GM12878 (cell line): ENCODE data around the gene TIPARP. TPM values are rescaled to one million over a fixed set of nuclear protein-coding genes. Genes with fewer than 3 reads are reported as not detected.

Experiments used
- ATAC-seq: fragments of 200-7000 bp; cut with Tn5 transposase; 3 replicates; pipeline ENCODE4 v1.9.1; 2020; ENCODE audit warnings: mild to moderate bottlenecking, moderate library complexity
- BruUV-seq: library from RNA; stranded (reverse); fragments of 400-500 nt; replicated peaks from 2 replicates; lab custom pipeline; 2021; lab: Mats Ljungman, UMichigan
- CTCF ChIA-PET: fragments of 300-600 bp; sonication (Branson Sonifier 250); formaldehyde crosslinking; extraction: SDS; loops from one replicate; lab custom pipeline; 2021; ENCODE audit warnings: inconsistent platforms; lab: Yijun Ruan, JAX
- POLR2A ChIA-PET: fragments of 350-600 bp; formaldehyde crosslinking; extraction: SDS; loops from one replicate; lab custom pipeline; 2021; ENCODE audit warnings: inconsistent platforms; lab: Charles Lee
- RAD21 ChIA-PET: fragments of 300-600 bp; sonication (Branson Sonifier 250); formaldehyde crosslinking; loops from one replicate; lab custom pipeline; 2023; ENCODE audit warnings: antibody characterized with exemption; ENCODE audit not compliant: unreplicated experiment; lab: Charles Lee
- SMC1A ChIA-PET: fragments of 300-600 bp; sonication (Branson Sonifier 250); formaldehyde crosslinking; loops from one replicate; lab custom pipeline; 2023; ENCODE audit not compliant: unreplicated experiment, uncharacterized antibody; lab: Charles Lee
- DNase-seq: peaks from one replicate; pipeline ENCODE4 v3.0.0-alpha.2; 2011; ENCODE audit warnings: low read depth, low spot score
- FAIRE-seq: peaks from 3 replicates; lab custom pipeline; 2011; peaks lifted over from hg19 to GRCh38; lab: Jason Lieb, UNC
- H2AFZ ChIP-seq: 2 replicates; pipeline ENCODE4 v1.6.0; 2011; ENCODE audit warnings: low read depth, low read length, control low read depth; ENCODE audit not compliant: control insufficient read depth
- H3K27ac ChIP-seq: 2 replicates; pipeline ENCODE4 v1.5.1; 2011; ENCODE audit warnings: control low read depth; ENCODE audit not compliant: control insufficient read depth, insufficient read depth
- H3K27me3 ChIP-seq, 2 experiments: replicated peaks in 1 of 2; 2 replicates each; pipeline versions ENCODE4 v1.6.0 to v1.6.1; 2011; ENCODE audit warnings: low read length in 1 of 2; ENCODE audit not compliant: control insufficient read depth in 2 of 2, insufficient read depth in 2 of 2
- H3K36me3 ChIP-seq, 2 experiments: 2 replicates each; pipeline ENCODE4 v1.5.1; 2011; ENCODE audit warnings: low read length in 1 of 2; ENCODE audit not compliant: control insufficient read depth in 2 of 2, insufficient read depth in 2 of 2
- H3K4me1 ChIP-seq: 2 replicates; pipeline ENCODE4 v1.6.1; 2011; ENCODE audit warnings: mild to moderate bottlenecking, low read length, moderate library complexity, mixed read lengths; ENCODE audit not compliant: control insufficient read depth, insufficient read depth
- H3K4me2 ChIP-seq: 2 replicates; pipeline ENCODE4 v1.6.0; 2011; ENCODE audit warnings: control low read depth; ENCODE audit not compliant: control insufficient read depth, insufficient read depth
- H3K4me3 ChIP-seq: fragments of 200-600 bp; sonication (generic); 2 replicates; pipeline ENCODE4 v1.5.1; 2016
- H3K79me2 ChIP-seq: 2 replicates; pipeline ENCODE4 v1.6.0; 2011; ENCODE audit warnings: low read length; ENCODE audit not compliant: control insufficient read depth, insufficient read depth
- H3K9ac ChIP-seq: 2 replicates; pipeline ENCODE4 v1.8.0; 2011; ENCODE audit warnings: low read length, control low read depth, mixed read lengths; ENCODE audit not compliant: control insufficient read depth, insufficient read depth
- H3K9me3 ChIP-seq: replicated peaks from 3 replicates; pipeline ENCODE4 v1.5.1; 2011; ENCODE audit warnings: mild to moderate bottlenecking, low read length; ENCODE audit not compliant: control insufficient read depth, insufficient read depth
- H4K20me1 ChIP-seq: 2 replicates; pipeline ENCODE4 v1.6.0; 2011; ENCODE audit not compliant: control insufficient read depth, insufficient read depth
- BCL3 ChIP-seq: IDR thresholded peaks from 2 replicates; pipeline ENCODE4 v1.6.1; 2011; ENCODE audit warnings: borderline replicate concordance, low read depth, mild to moderate bottlenecking, moderate library complexity, low read length; ENCODE audit not compliant: insufficient read depth, poor library complexity, severe bottlenecking
- EED ChIP-seq: sonication (generic); IDR thresholded peaks from 2 replicates; pipeline ENCODE4 v1.6.1; 2016; ENCODE audit warnings: antibody characterized with exemption, low read depth
- EGR1 ChIP-seq, 2 experiments: IDR thresholded peaks; 1 replicate in 1 of 2; 2 replicates in 1 of 2; pipeline ENCODE4 v1.6.1; 2011 to 2012; ENCODE audit warnings: low read depth in 2 of 2, low read length in 2 of 2, borderline replicate concordance in 1 of 2, mild to moderate bottlenecking in 1 of 2, moderate library complexity in 1 of 2
- JUND ChIP-seq: IDR thresholded peaks from 2 replicates; pipeline ENCODE4 v1.6.1; 2012; ENCODE audit warnings: low read depth, mild to moderate bottlenecking, low read length, improper control_type of control experiment, moderate library complexity
- LARP7 ChIP-seq: fragments of 450-650 bp; IDR thresholded peaks from 2 replicates; pipeline ENCODE4 v1.6.1; 2017; ENCODE audit warnings: mild to moderate bottlenecking
- MTA2 ChIP-seq: fragments of 450-650 bp; IDR thresholded peaks from 2 replicates; pipeline ENCODE4 v1.6.1; 2016; ENCODE audit warnings: low read depth, mild to moderate bottlenecking, moderate library complexity
- POLR2A ChIP-seq: IDR thresholded peaks from 2 replicates; pipeline ENCODE4 v1.6.1; 2011; ENCODE audit warnings: low read depth, mild to moderate bottlenecking, low read length
- SMC3 ChIP-seq: IDR thresholded peaks from 2 replicates; pipeline ENCODE4 v1.6.1; 2011; ENCODE audit warnings: low read length, improper control_type of control experiment, borderline replicate concordance
- SP1 ChIP-seq: IDR thresholded peaks from one replicate; pipeline ENCODE4 v1.6.1; 2011; ENCODE audit warnings: low read depth, low read length
- YBX1 ChIP-seq: fragments of 450-650 bp; IDR thresholded peaks from 2 replicates; pipeline ENCODE4 v1.6.1; 2016; ENCODE audit warnings: antibody characterized with exemption
- ZNF274 ChIP-seq: IDR thresholded peaks from one replicate; pipeline ENCODE4 v1.8.0; 2011; ENCODE audit not compliant: insufficient read length, insufficient read depth
- ZZZ3 ChIP-seq: IDR thresholded peaks from 2 replicates; pipeline ENCODE4 v1.6.1; 2011; ENCODE audit warnings: low read depth; ENCODE audit not compliant: control insufficient read depth, insufficient read length
- WGBS: methylation state at CpG from one replicate; pipeline ENCODE4 v1.1.6; 2016; ENCODE audit warnings: low lambda C conversion rate; ENCODE audit not compliant: insufficient replicate concordance, insufficient coverage; ENCODE audit errors: missing lambda C conversion rate; 5-methylcytosine and 5-hydroxymethylcytosine counted together
- in situ Hi-C: fragments of 300-500 bp; cut with MboI; formaldehyde crosslinking; loops from 9 replicates; pipeline ENCODE4 v1.14.3; 2018; ENCODE audit warnings: mixed read lengths
- intact Hi-C: fragments of 100-400 bp; cut with micrococcal nuclease; formaldehyde crosslinking; loops from one replicate; pipeline ENCODE4 v1.14.2; 2022; ENCODE audit not compliant: unreplicated experiment
- polyA plus RNA-seq, 11 experiments: library from polyadenylated mRNA; depleted of rRNA in 4 of 11; unstranded in 6 of 11; stranded (reverse) in 5 of 11; fragments of >200 nt; fragmentation: Nextera tagmentation in 4 of 11; fragmentation: Illumina TruSeq in 1 of 11; extraction: Ambion mirVana in 4 of 11; extraction: Trizol in 1 of 11; gene quantifications; 1 replicate in 1 of 11; 2 replicates in 10 of 11; pipeline versions ENCODE4 v1.2.1 to v1.2.3, GENCODE V29; 2011 to 2016; ENCODE audit warnings: inconsistent platforms in 2 of 11, missing spikeins in 2 of 11, low read depth in 1 of 11
- total RNA-seq, 4 experiments: library from RNA; depleted of rRNA in 3 of 4; stranded (reverse); fragments of >200 nt in 3 of 4; fragmentation: Illumina TruSeq in 1 of 4; extraction: Trizol in 1 of 4; gene quantifications; 2 replicates each; pipeline versions ENCODE4 v1.2.1 to v1.2.3, GENCODE V29; 2013 to 2021
- TF ChIP-seq, protein P1 (sequence below): IDR thresholded peaks from 2 replicates; pipeline ENCODE4 v1.6.1; 2012; ENCODE audit warnings: low read depth, low read length, improper control_type of control experiment
- TF ChIP-seq, protein P2 (sequence below): fragments of 150-350 bp; IDR thresholded peaks from 2 replicates; pipeline ENCODE4 v1.6.1; 2016; ENCODE audit warnings: low read depth, low read length
- TF ChIP-seq, protein P3 (sequence below): fragments of 450-650 bp; conservative IDR thresholded peaks from 2 replicates; pipeline ENCODE4 v1.6.1; 2017; ENCODE audit warnings: mild to moderate bottlenecking, moderate library complexity
- TF ChIP-seq, protein P4 (sequence below), 3 experiments: IDR thresholded peaks in 2 of 3; conservative IDR thresholded peaks in 1 of 3; 2 replicates each; pipeline ENCODE4 v1.5.1; 2011; ENCODE audit warnings: low read depth in 3 of 3, low read length in 3 of 3, mild to moderate bottlenecking in 3 of 3, control low read depth in 2 of 3, moderate library complexity in 2 of 3, inconsistent platforms in 1 of 3, mixed read lengths in 1 of 3; ENCODE audit not compliant: control insufficient read depth in 2 of 3, insufficient read depth in 1 of 3; ENCODE audit errors: extremely low read depth in 1 of 3

Gene TIPARP
- total and polyA plus RNA-seq, 10 of the 15 experiments (the other 5 are each of a cell fraction or from before 2014, with no cell fraction given): 3.2 to 21.5 (median 12.0) TPM

DNA sequence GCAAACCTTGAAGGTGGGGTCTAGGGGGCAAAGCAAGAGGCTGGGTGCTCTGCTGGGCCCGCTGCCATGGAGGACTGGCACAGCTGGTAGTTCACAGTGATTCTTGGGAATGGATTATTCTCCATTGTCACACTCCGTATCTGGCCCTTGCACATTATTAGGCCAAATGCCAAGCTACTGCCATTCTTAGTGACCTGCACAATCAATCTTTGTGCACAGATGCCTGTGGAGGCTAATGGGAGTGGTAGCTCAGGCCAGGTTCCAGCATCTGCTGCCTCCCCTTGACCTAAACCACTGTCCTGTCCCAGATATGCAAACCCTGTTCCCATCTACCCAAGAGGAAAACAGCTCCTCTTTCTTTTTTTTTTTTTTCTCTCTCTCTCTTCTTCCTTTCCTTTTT lies 67.5 kb downstream of the TIPARP start:
- no peaks in the 10 kb centered on the region for H3K27me3 ChIP-seq
- ChIA-PET CTCF (interaction anchor here (0.8 to 1.2 kb wide), 2 partner anchors 9 to 235 kb away, joined by 3 read pairs; no protein-coding TSS in a partner anchor), SMC1A (no interaction called here), POLR2A (no interaction called here), RAD21 (no interaction called here)
- H3K4me1 ChIP-seq: no peaks in the 10 kb centered on the region
- TF ChIP-seq, protein P1, sequence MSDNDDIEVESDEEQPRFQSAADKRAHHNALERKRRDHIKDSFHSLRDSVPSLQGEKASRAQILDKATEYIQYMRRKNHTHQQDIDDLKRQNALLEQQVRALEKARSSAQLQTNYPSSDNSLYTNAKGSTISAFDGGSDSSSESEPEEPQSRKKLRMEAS: no peak
- no peak for TF ChIP-seq EGR1 (IDR thresholded peaks at IDR 0.05; ENCODE audit: borderline replicate concordance in 1 of 2, low read depth in 2 of 2, low read length in 2 of 2)
- TF ChIP-seq ZZZ3: no peak
- TF ChIP-seq POLR2A: no peak
- TF ChIP-seq JUND: no peak
- TF ChIP-seq, protein P2, sequence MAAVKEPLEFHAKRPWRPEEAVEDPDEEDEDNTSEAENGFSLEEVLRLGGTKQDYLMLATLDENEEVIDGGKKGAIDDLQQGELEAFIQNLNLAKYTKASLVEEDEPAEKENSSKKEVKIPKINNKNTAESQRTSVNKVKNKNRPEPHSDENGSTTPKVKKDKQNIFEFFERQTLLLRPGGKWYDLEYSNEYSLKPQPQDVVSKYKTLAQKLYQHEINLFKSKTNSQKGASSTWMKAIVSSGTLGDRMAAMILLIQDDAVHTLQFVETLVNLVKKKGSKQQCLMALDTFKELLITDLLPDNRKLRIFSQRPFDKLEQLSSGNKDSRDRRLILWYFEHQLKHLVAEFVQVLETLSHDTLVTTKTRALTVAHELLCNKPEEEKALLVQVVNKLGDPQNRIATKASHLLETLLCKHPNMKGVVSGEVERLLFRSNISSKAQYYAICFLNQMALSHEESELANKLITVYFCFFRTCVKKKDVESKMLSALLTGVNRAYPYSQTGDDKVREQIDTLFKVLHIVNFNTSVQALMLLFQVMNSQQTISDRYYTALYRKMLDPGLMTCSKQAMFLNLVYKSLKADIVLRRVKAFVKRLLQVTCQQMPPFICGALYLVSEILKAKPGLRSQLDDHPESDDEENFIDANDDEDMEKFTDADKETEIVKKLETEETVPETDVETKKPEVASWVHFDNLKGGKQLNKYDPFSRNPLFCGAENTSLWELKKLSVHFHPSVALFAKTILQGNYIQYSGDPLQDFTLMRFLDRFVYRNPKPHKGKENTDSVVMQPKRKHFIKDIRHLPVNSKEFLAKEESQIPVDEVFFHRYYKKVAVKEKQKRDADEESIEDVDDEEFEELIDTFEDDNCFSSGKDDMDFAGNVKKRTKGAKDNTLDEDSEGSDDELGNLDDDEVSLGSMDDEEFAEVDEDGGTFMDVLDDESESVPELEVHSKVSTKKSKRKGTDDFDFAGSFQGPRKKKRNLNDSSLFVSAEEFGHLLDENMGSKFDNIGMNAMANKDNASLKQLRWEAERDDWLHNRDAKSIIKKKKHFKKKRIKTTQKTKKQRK: no peak
- TF ChIP-seq, protein P3, sequence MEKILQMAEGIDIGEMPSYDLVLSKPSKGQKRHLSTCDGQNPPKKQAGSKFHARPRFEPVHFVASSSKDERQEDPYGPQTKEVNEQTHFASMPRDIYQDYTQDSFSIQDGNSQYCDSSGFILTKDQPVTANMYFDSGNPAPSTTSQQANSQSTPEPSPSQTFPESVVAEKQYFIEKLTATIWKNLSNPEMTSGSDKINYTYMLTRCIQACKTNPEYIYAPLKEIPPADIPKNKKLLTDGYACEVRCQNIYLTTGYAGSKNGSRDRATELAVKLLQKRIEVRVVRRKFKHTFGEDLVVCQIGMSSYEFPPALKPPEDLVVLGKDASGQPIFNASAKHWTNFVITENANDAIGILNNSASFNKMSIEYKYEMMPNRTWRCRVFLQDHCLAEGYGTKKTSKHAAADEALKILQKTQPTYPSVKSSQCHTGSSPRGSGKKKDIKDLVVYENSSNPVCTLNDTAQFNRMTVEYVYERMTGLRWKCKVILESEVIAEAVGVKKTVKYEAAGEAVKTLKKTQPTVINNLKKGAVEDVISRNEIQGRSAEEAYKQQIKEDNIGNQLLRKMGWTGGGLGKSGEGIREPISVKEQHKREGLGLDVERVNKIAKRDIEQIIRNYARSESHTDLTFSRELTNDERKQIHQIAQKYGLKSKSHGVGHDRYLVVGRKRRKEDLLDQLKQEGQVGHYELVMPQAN: no peak
- TF ChIP-seq ZNF274: no peak
- TF ChIP-seq YBX1: no peak
- TF ChIP-seq, protein P4, sequence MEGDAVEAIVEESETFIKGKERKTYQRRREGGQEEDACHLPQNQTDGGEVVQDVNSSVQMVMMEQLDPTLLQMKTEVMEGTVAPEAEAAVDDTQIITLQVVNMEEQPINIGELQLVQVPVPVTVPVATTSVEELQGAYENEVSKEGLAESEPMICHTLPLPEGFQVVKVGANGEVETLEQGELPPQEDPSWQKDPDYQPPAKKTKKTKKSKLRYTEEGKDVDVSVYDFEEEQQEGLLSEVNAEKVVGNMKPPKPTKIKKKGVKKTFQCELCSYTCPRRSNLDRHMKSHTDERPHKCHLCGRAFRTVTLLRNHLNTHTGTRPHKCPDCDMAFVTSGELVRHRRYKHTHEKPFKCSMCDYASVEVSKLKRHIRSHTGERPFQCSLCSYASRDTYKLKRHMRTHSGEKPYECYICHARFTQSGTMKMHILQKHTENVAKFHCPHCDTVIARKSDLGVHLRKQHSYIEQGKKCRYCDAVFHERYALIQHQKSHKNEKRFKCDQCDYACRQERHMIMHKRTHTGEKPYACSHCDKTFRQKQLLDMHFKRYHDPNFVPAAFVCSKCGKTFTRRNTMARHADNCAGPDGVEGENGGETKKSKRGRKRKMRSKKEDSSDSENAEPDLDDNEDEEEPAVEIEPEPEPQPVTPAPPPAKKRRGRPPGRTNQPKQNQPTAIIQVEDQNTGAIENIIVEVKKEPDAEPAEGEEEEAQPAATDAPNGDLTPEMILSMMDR (IDR thresholded peaks at IDR 0.05 in 2 of 3, conservative IDR thresholded peaks at IDR 0.05 in 1 of 3; ENCODE audit: control insufficient read depth in 2 of 3, extremely low read depth in 1 of 3, insufficient read depth in 1 of 3, low read depth in 3 of 3, low read length in 3 of 3): no peak
- TF ChIP-seq SMC3: no peak
- TF ChIP-seq MTA2: no peak
- TF ChIP-seq SP1: no peak
- no peak for TF ChIP-seq BCL3
- TF ChIP-seq LARP7: no peak
- no peak for TF ChIP-seq EED
- H3K9me3 ChIP-seq: peaks cover 3% of the 10 kb centered on the region; the same call in 1 of the 3 replicates
- no peak overlapping the region for H3K9ac ChIP-seq
- in situ Hi-C loops: no loop called here
- FAIRE-seq (no peak), DNase-seq (no peak), ATAC-seq (no peak)
- no peaks in the 10 kb centered on the region for H3K79me2 ChIP-seq
- 88% methylated on average over 2 of the region's 2 CpGs for WGBS
- no peak overlapping the region for H3K27ac ChIP-seq
- H3K4me2 ChIP-seq: no peak overlapping the region
- no peak overlapping the region for H3K4me3 ChIP-seq
- H4K20me1 ChIP-seq: no peaks in the 10 kb centered on the region
- no peaks in the 10 kb centered on the region for H3K36me3 ChIP-seq
- intact Hi-C loops: no loop called here
- H2AFZ ChIP-seq: no peak overlapping the region
- no TSS peak for BruUV-seq
